Testis (tissue), 2 donors: ENCODE data around the gene SMG9.

Experiments
- POLR2A ChIP-seq: fragments of 450-650 bp; IDR thresholded peaks from one replicate; pipeline ENCODE4 v1.6.1; 2017; ENCODE audit warnings: antibody characterized with exemption, mild to moderate bottlenecking, moderate library complexity
- TF ChIP-seq, protein P1 (sequence below), 3 experiments: fragments of 450-650 bp in 2 of 3; fragments of 200-600 bp in 1 of 3; sonication (generic) in 1 of 3; IDR thresholded peaks; one replicate each; pipeline ENCODE4 v1.5.1; 2016 to 2019; ENCODE audit warnings: antibody characterized with exemption in 3 of 3, mild to moderate bottlenecking in 2 of 3, moderate library complexity in 1 of 3

DNA sequence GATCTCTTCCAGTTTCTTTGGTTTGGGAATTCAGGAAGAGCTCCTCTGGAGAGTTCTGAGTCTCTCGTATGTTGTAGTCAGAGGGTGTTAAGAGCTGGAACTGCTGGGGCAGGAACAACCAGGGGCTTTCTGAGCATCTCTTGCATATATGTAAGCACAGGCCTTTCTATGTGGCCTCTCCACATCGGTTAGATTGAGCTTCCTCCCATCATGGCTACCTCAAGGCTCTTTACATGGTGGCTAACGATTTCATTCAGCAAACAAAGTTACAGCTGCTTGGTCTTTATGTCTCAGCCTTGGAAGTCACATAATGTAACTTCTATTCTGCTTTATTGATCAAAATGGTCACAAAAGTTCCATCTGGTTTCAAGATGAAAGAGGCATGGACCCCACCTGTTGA, 64.3 kb downstream of the SMG9 start:
- TF ChIP-seq, protein P1, sequence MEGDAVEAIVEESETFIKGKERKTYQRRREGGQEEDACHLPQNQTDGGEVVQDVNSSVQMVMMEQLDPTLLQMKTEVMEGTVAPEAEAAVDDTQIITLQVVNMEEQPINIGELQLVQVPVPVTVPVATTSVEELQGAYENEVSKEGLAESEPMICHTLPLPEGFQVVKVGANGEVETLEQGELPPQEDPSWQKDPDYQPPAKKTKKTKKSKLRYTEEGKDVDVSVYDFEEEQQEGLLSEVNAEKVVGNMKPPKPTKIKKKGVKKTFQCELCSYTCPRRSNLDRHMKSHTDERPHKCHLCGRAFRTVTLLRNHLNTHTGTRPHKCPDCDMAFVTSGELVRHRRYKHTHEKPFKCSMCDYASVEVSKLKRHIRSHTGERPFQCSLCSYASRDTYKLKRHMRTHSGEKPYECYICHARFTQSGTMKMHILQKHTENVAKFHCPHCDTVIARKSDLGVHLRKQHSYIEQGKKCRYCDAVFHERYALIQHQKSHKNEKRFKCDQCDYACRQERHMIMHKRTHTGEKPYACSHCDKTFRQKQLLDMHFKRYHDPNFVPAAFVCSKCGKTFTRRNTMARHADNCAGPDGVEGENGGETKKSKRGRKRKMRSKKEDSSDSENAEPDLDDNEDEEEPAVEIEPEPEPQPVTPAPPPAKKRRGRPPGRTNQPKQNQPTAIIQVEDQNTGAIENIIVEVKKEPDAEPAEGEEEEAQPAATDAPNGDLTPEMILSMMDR (IDR thresholded peaks at IDR 0.05): no peak
- TF ChIP-seq POLR2A: no peak
